ENCODE data around the gene TNFRSF25. TPM values are rescaled to one million over a fixed set of nuclear protein-coding genes. Genes with fewer than 3 reads are reported as not detected.
A peak's percentile ranks its signal among the peaks of the same experiment; 100 is the strongest.

Gene TNFRSF25
- total RNA-seq, 1 experiment from 2014 or later: 27.6 TPM

DNA sequence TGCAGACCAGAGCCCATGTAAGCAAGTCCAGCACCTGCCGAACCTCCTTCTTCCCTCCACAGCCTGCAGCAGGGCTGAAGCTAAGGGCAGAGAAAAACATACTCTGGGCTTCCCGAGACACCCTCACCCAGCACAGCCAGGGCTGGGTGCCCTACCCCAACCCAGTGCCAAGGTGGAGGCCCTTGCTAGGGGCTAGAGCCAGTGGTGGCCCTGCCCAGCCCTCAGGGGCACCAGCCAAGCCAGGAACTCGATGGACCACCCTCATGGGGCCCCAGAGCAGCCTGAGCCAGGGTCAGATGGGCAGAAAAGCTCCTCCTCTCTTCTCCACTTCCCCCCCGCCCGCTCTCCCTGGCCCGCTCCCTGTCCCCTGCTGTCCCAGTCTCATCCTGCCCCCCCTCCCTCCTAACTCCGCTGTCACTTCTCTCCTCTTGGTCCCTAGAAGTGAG, 15.9 kb downstream of the TNFRSF25 start:
- Mint-ChIP-seq H3K27me3 (ENCODE audit: insufficient read depth, unreplicated experiment) (peaks cover 39% of the 10 kb centered on the region), H3K4me3 (ENCODE audit: unreplicated experiment) (no peak overlapping the region), H3K27ac (ENCODE audit: low read depth, unreplicated experiment) (no peak overlapping the region), H3K9me3 (ENCODE audit: unreplicated experiment) (no peaks in the 10 kb centered on the region), H3K36me3 (ENCODE audit: insufficient read depth, unreplicated experiment) (no peaks in the 10 kb centered on the region), H3K4me1 (ENCODE audit: insufficient read depth, unreplicated experiment) (peaks cover 1% of the 10 kb centered on the region)
- POLR2A ChIA-PET: no interaction called here
- CTCF ChIA-PET: interaction anchor here (0.8 to 1.4 kb wide), 2 partner anchors 12 to 36 kb away, joined by 3 read pairs; no protein-coding TSS in a partner anchor
- BruUV-seq (replicated peaks): no TSS peak
- intact Hi-C loops (cut with micrococcal nuclease): no loop called here
- no peak for DNase-seq (ENCODE audit: unreplicated experiment)
- TF ChIP-seq, protein P1, sequence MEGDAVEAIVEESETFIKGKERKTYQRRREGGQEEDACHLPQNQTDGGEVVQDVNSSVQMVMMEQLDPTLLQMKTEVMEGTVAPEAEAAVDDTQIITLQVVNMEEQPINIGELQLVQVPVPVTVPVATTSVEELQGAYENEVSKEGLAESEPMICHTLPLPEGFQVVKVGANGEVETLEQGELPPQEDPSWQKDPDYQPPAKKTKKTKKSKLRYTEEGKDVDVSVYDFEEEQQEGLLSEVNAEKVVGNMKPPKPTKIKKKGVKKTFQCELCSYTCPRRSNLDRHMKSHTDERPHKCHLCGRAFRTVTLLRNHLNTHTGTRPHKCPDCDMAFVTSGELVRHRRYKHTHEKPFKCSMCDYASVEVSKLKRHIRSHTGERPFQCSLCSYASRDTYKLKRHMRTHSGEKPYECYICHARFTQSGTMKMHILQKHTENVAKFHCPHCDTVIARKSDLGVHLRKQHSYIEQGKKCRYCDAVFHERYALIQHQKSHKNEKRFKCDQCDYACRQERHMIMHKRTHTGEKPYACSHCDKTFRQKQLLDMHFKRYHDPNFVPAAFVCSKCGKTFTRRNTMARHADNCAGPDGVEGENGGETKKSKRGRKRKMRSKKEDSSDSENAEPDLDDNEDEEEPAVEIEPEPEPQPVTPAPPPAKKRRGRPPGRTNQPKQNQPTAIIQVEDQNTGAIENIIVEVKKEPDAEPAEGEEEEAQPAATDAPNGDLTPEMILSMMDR (IDR thresholded peaks at IDR 0.05; ENCODE audit: unreplicated experiment): no peak

DNA sequence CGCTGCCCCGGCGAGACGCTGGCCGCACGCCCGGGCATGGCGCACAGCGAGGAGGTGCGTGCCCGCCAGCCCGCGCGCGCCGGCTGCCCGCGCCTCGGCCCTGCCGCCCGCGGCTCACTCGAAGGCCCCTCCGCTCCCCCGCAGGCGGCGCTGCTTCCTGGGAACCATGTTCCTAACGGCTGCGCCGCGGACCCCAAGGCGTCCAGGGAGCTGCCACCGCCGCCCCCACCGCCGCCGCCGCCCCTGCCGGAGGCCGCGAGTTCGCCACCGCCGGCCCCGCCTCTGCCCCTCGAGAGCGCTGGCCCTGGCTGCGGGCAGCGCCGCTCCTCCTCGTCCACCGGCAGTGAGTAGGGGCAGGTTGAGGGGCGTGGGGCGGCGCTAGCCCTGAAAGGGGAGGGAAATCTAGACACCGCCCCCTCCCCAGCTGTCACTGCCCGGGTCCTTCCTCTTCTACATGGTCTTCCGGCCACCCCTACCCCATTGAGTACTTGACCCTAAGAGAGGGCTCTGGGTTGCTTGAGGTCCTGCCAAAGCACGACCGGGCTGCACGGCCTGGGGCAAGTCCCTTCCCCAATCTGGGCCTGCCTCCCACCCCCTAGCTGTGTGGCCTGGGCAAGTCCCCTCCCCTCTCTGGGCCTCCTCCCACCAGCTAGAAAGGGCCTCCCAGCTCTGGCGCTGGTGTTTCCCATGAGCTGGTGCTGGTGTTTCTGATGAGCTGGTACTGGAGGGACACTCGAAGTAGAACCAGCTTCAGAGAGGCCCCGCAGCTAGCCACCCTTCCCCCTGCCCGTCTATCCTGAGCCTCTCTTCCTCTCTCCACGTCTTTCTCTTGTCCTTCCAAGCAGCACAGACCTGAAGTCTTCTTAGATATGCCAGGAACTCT, 17.0 kb downstream of the TNFRSF25 start:
- H3K27me3 Mint-ChIP-seq (ENCODE audit: insufficient read depth, unreplicated experiment): peaks cover 37% of the 10 kb centered on the region

GRCh38 chr1:6447818-6448748, 17.9 kb downstream of the TNFRSF25 start:
- ChIA-PET POLR2A (interaction anchor here (1.2 kb wide), 1 partner anchor 8 kb away, joined by 3 read pairs; no protein-coding TSS in a partner anchor), CTCF (interaction anchor here (0.7 to 1.5 kb wide), 3 partner anchors 28 to 1646 kb away, joined by 3 to 4 read pairs (median 4); no protein-coding TSS in a partner anchor)
- no peak overlapping the region for H3K4me3 Mint-ChIP-seq (ENCODE audit: unreplicated experiment)
- H3K4me1 Mint-ChIP-seq (ENCODE audit: insufficient read depth, unreplicated experiment): peaks cover 5% of the 10 kb centered on the region
- peaks cover 28% of the 10 kb centered on the region for H3K27me3 Mint-ChIP-seq (ENCODE audit: insufficient read depth, unreplicated experiment)
- no peaks in the 10 kb centered on the region for H3K36me3 Mint-ChIP-seq (ENCODE audit: insufficient read depth, unreplicated experiment)
- no peak overlapping the region for H3K27ac Mint-ChIP-seq (ENCODE audit: low read depth, unreplicated experiment)
- DNase-seq (ENCODE audit: unreplicated experiment): no peak
- intact Hi-C loops (cut with micrococcal nuclease): no loop called here
- TF ChIP-seq, protein P1 (IDR thresholded peaks at IDR 0.05; ENCODE audit: unreplicated experiment): no peak
- no TSS peak for BruUV-seq (replicated peaks)
- H3K9me3 Mint-ChIP-seq (ENCODE audit: unreplicated experiment): no peaks in the 10 kb centered on the region

More for the DNA sequence above, 17.0 kb downstream of the TNFRSF25 start:
- H3K9me3 Mint-ChIP-seq (ENCODE audit: unreplicated experiment): no peaks in the 10 kb centered on the region
- no peak overlapping the region for H3K27ac Mint-ChIP-seq (ENCODE audit: low read depth, unreplicated experiment)
- intact Hi-C loops (cut with micrococcal nuclease): no loop called here
- H3K4me3 Mint-ChIP-seq (ENCODE audit: unreplicated experiment): peak overlapping the region; percentile 4
- H3K4me1 Mint-ChIP-seq (ENCODE audit: insufficient read depth, unreplicated experiment): peaks cover 5% of the 10 kb centered on the region
- POLR2A ChIA-PET: interaction anchor here (1.2 kb wide), 1 partner anchor 9 kb away, joined by 3 read pairs; no protein-coding TSS in a partner anchor
- BruUV-seq (replicated peaks): no TSS peak
- CTCF ChIA-PET: interaction anchor here (0.6 to 1.5 kb wide), 7 partner anchors 11 to 1646 kb away, joined by 3 to 4 read pairs (median 3); no protein-coding TSS in a partner anchor
- TF ChIP-seq, protein P1 (IDR thresholded peaks at IDR 0.05; ENCODE audit: unreplicated experiment): no peak
- peak; percentile 24 for DNase-seq (ENCODE audit: unreplicated experiment)
- H3K36me3 Mint-ChIP-seq (ENCODE audit: insufficient read depth, unreplicated experiment): no peaks in the 10 kb centered on the region
